Measurements from ENCODE around the gene UQCC2. TPM values are rescaled to one million over a fixed set of nuclear protein-coding genes. Genes with fewer than 3 reads are reported as not detected.

Gene UQCC2
- total and polyA plus RNA-seq, 4 donors, result 7.8 to 141 (median 48.1) TPM

DNA sequence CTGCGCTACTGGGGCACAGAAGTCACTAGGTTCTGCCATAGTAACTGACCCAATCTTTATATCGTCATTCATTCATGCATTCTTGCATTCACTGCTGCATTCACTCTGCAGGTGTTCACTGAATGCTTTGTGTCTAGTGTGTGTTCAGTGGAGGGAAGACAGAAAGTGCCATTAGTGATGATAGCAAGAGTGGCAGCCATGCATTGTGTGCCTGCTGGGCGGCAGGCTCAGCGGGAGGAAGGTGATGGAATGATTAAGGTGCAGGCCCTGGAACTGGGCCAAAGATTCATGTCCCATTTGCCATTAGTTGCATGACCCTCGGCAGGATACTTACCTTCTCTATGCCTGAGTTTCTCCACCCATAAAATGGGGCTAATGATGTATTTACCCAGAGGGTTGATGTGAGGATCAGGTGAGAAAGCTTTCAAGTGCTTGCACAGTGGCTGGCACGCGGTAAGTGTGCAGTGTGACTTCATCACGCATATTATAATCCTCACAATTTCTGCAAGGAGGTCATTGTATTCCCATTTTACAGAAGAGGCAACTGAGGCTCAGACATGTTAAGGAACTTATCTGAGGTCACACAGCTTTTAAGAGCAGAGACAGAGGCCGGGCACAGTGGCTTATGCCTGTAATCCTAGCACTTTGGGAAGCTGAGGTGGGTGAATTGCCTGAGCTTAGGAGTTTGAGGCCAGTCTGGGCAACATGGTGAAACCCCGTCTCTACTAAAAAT is 50.2 kb downstream of the UQCC2 start:
- ATAC-seq (ENCODE audit: insufficient read depth, low FRiP score), result no peak
- WGBS, 2 donors, result 89 to 90% methylated on average over 10 of the region's 10 CpGs
- DNase-seq, result no peak
- Histone ChIP-seq H3K27ac (ENCODE audit: low read depth in 1 of 2, low read length in 1 of 2) (no peak overlapping the region), H3K36me3 (ENCODE audit: control insufficient read depth in 4 of 4, insufficient read depth in 4 of 4, low read length in 4 of 4) (peaks cover 0 to 58% (median 10%) of the 10 kb centered on the region in 4 donors), H3K4me1 (ENCODE audit: control insufficient read depth in 5 of 5, insufficient read depth in 5 of 5, low read length in 5 of 5) (no peaks in the 10 kb centered on the region), H3K9me3 (ENCODE audit: control insufficient read depth in 4 of 4, insufficient read depth in 3 of 4, low read length in 3 of 4) (no peaks in the 10 kb centered on the region), H3K9ac (ENCODE audit: insufficient read depth in 1 of 2, low read length in 2 of 2) (no peak overlapping the region), H3K27me3 (ENCODE audit: control insufficient read depth in 3 of 3, insufficient read depth in 3 of 3, low read length in 2 of 3) (no peaks in the 10 kb centered on the region), H3K4me3 (no peak overlapping the region)
- TF ChIP-seq CTCF (IDR thresholded peaks at IDR 0.05; ENCODE audit: control extremely low read depth, extremely low read depth), result no peak

DNA sequence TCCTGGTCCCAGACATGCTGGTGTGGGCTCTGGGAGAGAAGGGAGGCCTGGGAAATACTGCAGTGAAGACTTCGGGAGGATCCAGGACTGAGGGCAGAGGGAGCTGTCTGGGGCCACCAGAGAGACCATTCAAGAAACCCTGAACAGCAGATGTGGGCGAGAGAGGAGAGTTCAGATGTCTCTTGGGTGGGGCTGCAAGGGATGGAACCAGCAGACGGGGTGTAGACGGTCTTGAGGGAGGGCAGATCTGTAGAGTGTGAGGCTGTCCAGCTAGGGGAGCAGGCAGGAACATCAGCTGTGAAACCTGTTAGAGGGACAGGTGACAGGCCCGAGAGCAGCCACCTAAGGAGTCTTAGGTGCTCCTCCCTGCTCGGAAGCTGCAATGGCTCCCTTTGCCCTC is 51.5 kb downstream of the UQCC2 start:
- ATAC-seq (ENCODE audit: insufficient read depth, low FRiP score), result no peak
- Histone ChIP-seq H3K27ac (ENCODE audit: low read depth in 1 of 2, low read length in 1 of 2) (no peak overlapping the region), H3K4me3 (no peak overlapping the region), H3K9me3 (ENCODE audit: control insufficient read depth in 4 of 4, insufficient read depth in 3 of 4, low read length in 3 of 4) (no peaks in the 10 kb centered on the region), H3K36me3 (ENCODE audit: control insufficient read depth in 4 of 4, insufficient read depth in 4 of 4, low read length in 4 of 4) (peaks cover 0 to 57% (median 11%) of the 10 kb centered on the region in 4 donors), H3K9ac (ENCODE audit: insufficient read depth in 1 of 2, low read length in 2 of 2) (no peak overlapping the region), H3K27me3 (ENCODE audit: control insufficient read depth in 3 of 3, insufficient read depth in 3 of 3, low read length in 2 of 3) (no peaks in the 10 kb centered on the region), H3K4me1 (ENCODE audit: control insufficient read depth in 5 of 5, insufficient read depth in 5 of 5, low read length in 5 of 5) (no peaks in the 10 kb centered on the region)
- TF ChIP-seq CTCF (IDR thresholded peaks at IDR 0.05; ENCODE audit: control extremely low read depth, extremely low read depth), result no peak
- WGBS, 2 donors, result 89 to 94% methylated on average over 6 of the region's 6 CpGs
- no peak for DNase-seq

GRCh38 chr6:33658982-33659689 is 52.4 kb downstream of the UQCC2 start:
- no peak for DNase-seq
- 88 to 93% methylated on average over 16 of the region's 16 CpGs for WGBS, 2 donors
- Histone ChIP-seq H3K27me3 (ENCODE audit: control insufficient read depth in 3 of 3, insufficient read depth in 3 of 3, low read length in 2 of 3) (no peaks in the 10 kb centered on the region), H3K36me3 (ENCODE audit: control insufficient read depth in 4 of 4, insufficient read depth in 4 of 4, low read length in 4 of 4) (peaks cover 0 to 52% (median 11%) of the 10 kb centered on the region in 4 donors), H3K9ac (ENCODE audit: insufficient read depth in 1 of 2, low read length in 2 of 2) (no peak overlapping the region), H3K9me3 (ENCODE audit: control insufficient read depth in 4 of 4, insufficient read depth in 3 of 4, low read length in 3 of 4) (no peaks in the 10 kb centered on the region), H3K4me1 (ENCODE audit: control insufficient read depth in 5 of 5, insufficient read depth in 5 of 5, low read length in 5 of 5) (no peaks in the 10 kb centered on the region), H3K27ac (ENCODE audit: low read depth in 1 of 2, low read length in 1 of 2) (no peak overlapping the region), H3K4me3 (no peak overlapping the region)
- TF ChIP-seq CTCF (IDR thresholded peaks at IDR 0.05; ENCODE audit: control extremely low read depth, extremely low read depth), result no peak
- ATAC-seq (ENCODE audit: insufficient read depth, low FRiP score), result no peak
